Activated CD4-positive, alpha-beta T cell treated with anti-CD3 and anti-CD28 coated beads, Interleukin-2, amount 50 U/mL, for 1 hour (primary cell): ENCODE results near the gene CLN5.

Experiments
- DNase-seq: peaks from one replicate; pipeline ENCODE4 v3.0.0-alpha.2; 2020

CLN5 gene

GRCh38 chr13:77022341-77022740, 30.5 kb downstream of the CLN5 start:
- DNase-seq = no peak

GRCh38 chr13:77026255-77026860, 34.5 kb downstream of the CLN5 start:
- DNase-seq = peak; percentile 77

GRCh38 chr13:77026861-77027621, 35.2 kb downstream of the CLN5 start, which contains the start of gene FBXL3:
Gene FBXL3, minus strand, starts transcription at chr13:77027159. Its CDS starts 5,299 bp downstream, at chr13:77021860.
- DNase-seq = peak; percentile 77

GRCh38 chr13:77028202-77028601, 36.3 kb downstream of the CLN5 start:
- no peak for DNase-seq

GRCh38 chr13:77029436-77029835, 37.6 kb downstream of the CLN5 start:
- DNase-seq = no peak

- no peak for DNase-seq
These were observed 39.9 kb downstream of the CLN5 start for GRCh38 chr13:77031656-77032243.

- DNase-seq = no peak
These were observed 41.9 kb downstream of the CLN5 start for GRCh38 chr13:77033717-77034302.

GRCh38 chr13:77034881-77035280, 43.0 kb downstream of the CLN5 start:
- no peak for DNase-seq

- DNase-seq = no peak
These were observed 44.4 kb downstream of the CLN5 start for GRCh38 chr13:77036279-77036678.

GRCh38 chr13:77038907-77039480, 47.1 kb downstream of the CLN5 start:
- DNase-seq = no peak

GRCh38 chr13:77040076-77040475, 48.2 kb downstream of the CLN5 start:
- DNase-seq = no peak

- DNase-seq = no peak
These were observed 49.0 kb downstream of the CLN5 start for GRCh38 chr13:77040835-77041234.

- no peak for DNase-seq
These were observed 50.8 kb downstream of the CLN5 start for GRCh38 chr13:77042566-77043177.

- DNase-seq = no peak
These were observed 55.9 kb downstream of the CLN5 start for GRCh38 chr13:77047649-77048343.

- DNase-seq = no peak
These were observed 56.8 kb downstream of the CLN5 start for GRCh38 chr13:77048681-77049080.

- no peak for DNase-seq
These were observed 61.3 kb downstream of the CLN5 start for GRCh38 chr13:77053192-77053591.
